DOHH2 (cell line): ENCODE data around the gene GPX1.
"Not testable (repeated sequence)": the region's sequence is repeated elsewhere in the genome, so short reads cannot be mapped to it uniquely, and the experiment has no call there.

Experiments used
- CTCF ChIP-seq: fragments of 200-600 bp; sonication (generic); IDR thresholded peaks from one replicate; pipeline ENCODE4 v1.5.1; 2014; ENCODE audit warnings: antibody characterized with exemption, mild to moderate bottlenecking, low read depth, low read length; ENCODE audit not compliant: poor library complexity, severe bottlenecking
- EZH2phosphoT487 ChIP-seq: fragments of 200-600 bp; sonication (generic); IDR thresholded peaks from 2 replicates; pipeline ENCODE4 v1.6.1; 2017; ENCODE audit warnings: borderline replicate concordance, mild to moderate bottlenecking, antibody characterized with exemption, low read length, moderate library complexity, mixed read lengths

GRCh38 chr3:49328350-49328749, 29.8 kb downstream of the GPX1 start:
- not testable (repeated sequence) for TF ChIP-seq CTCF, EZH2phosphoT487
